Gastroesophageal sphincter (tissue), 3 donors: ENCODE data around the gene ZFYVE9.

Experiments used
- EP300 ChIP-seq: sonication (generic); formaldehyde crosslinking; IDR thresholded peaks from one replicate; pipeline ENCODE4 v1.6.1; 2017; ENCODE audit warnings: antibody characterized with exemption, mild to moderate bottlenecking
- TF ChIP-seq, protein P1 (sequence below), 4 experiments: fragments of 200-600 bp in 2 of 4; fragments of 450-650 bp in 2 of 4; sonication (generic) in 1 of 4; IDR thresholded peaks; one replicate each; pipeline ENCODE4 v1.5.1; 2017 to 2019; ENCODE audit warnings: antibody characterized with exemption in 4 of 4, mild to moderate bottlenecking in 2 of 4, moderate library complexity in 2 of 4

DNA sequence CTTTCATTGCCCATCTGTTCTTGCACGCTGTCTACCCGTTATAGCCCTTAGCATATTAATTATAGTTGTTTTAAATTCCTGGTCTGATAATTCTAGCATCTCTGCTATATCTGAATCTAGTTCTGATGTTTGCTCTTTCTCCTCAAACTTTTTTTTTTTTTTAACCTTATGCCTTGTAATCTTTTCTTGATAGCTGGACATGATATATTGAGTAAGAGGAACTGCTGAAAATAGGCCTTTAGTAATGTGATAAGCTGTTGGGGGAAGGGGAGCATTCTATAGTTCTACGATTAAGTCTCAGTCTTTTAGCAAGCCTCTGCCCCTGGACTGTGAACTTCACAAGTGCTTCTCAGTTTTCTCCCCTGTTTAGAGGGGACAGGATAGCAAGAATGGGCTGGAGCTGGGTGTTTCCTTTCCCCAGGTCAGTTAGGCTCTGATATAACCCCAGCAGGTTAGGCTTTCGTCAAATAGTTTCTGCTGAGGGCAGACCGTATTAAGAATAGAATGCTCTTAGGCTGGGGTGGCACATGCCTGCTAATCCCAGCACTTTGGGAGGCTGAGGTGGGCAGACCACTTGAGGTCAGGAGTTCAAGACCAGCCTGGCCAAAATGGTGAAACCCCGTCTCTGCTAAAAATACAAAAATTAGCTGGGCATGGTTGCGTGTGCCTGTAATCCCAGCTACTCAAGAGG lies 62.2 kb downstream of the ZFYVE9 start:
- TF ChIP-seq, protein P1, sequence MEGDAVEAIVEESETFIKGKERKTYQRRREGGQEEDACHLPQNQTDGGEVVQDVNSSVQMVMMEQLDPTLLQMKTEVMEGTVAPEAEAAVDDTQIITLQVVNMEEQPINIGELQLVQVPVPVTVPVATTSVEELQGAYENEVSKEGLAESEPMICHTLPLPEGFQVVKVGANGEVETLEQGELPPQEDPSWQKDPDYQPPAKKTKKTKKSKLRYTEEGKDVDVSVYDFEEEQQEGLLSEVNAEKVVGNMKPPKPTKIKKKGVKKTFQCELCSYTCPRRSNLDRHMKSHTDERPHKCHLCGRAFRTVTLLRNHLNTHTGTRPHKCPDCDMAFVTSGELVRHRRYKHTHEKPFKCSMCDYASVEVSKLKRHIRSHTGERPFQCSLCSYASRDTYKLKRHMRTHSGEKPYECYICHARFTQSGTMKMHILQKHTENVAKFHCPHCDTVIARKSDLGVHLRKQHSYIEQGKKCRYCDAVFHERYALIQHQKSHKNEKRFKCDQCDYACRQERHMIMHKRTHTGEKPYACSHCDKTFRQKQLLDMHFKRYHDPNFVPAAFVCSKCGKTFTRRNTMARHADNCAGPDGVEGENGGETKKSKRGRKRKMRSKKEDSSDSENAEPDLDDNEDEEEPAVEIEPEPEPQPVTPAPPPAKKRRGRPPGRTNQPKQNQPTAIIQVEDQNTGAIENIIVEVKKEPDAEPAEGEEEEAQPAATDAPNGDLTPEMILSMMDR (IDR thresholded peaks at IDR 0.05), result no peak
- TF ChIP-seq EP300, result no peak
